ENCODE results near the gene TRPV3.

DNA sequence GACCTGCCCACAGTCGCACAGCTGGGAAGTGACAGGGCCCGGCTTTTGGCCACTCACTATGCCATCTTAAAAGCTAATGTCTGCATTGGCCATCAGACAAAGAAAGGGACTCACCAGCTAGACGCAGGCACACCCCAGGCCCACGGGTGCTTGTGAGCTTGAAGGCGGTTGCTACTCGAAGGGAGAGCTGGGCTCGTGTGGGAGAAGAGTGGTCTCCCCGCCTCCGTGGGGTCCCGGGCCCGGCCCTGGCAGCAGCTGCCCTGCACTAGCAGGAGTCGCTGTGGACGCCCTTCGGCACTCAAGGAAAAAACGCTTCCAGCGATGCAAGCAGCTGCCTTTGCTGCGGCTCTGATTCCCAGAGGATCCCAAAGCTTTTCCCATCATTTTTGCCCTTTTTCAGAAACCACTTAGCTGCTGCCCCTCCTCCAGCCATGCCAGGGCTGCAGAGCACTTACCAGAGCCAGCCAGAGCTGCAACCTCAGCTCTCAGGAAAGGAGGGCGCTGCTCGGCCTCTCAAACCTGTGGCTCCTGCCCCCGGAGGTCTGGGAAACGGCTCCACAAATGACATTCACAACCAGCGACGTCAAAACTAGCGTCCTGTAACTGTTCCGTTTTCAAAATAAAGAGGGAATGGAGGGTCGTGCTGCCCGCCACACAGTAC is 39.3 kb upstream of the TRPV3 start:
- TF ChIP-seq ZNF76 (CRISPR knock-in tag; IDR thresholded peaks at IDR 0.05; ENCODE audit: borderline replicate concordance) (no peak), CCAR2 (IDR thresholded peaks at IDR 0.05; ENCODE audit: low read depth, low read length) (no peak), ZC3H4 (CRISPR knock-in tag; IDR thresholded peaks at IDR 0.05; ENCODE audit: borderline replicate concordance) (no peak), CTCF (IDR thresholded peaks at IDR 0.05 in 2 of 3, conservative IDR thresholded peaks at IDR 0.05 in 1 of 3; ENCODE audit: insufficient read depth in 2 of 3, low read depth in 1 of 3, low read length in 3 of 3) (no peak), SIX5 (IDR thresholded peaks at IDR 0.05; ENCODE audit: borderline replicate concordance in 1 of 2, insufficient read depth in 1 of 2, low read depth in 1 of 2, low read length in 2 of 2) (no peak), SMARCE1 (IDR thresholded peaks at IDR 0.05) (no peak), POLR2G (IDR thresholded peaks at IDR 0.05; ENCODE audit: low read depth, low read length) (no peak), CHD4 (IDR thresholded peaks at IDR 0.05; ENCODE audit: insufficient read depth, insufficient replicate concordance, low read depth, low read length, poor library complexity, severe bottlenecking) (no peak), POLR2H (tag; IDR thresholded peaks at IDR 0.05; ENCODE audit: low read depth) (no peak), EP300 (IDR thresholded peaks at IDR 0.05; ENCODE audit: low read length) (no peak)
- TF ChIP-seq, protein P1, sequence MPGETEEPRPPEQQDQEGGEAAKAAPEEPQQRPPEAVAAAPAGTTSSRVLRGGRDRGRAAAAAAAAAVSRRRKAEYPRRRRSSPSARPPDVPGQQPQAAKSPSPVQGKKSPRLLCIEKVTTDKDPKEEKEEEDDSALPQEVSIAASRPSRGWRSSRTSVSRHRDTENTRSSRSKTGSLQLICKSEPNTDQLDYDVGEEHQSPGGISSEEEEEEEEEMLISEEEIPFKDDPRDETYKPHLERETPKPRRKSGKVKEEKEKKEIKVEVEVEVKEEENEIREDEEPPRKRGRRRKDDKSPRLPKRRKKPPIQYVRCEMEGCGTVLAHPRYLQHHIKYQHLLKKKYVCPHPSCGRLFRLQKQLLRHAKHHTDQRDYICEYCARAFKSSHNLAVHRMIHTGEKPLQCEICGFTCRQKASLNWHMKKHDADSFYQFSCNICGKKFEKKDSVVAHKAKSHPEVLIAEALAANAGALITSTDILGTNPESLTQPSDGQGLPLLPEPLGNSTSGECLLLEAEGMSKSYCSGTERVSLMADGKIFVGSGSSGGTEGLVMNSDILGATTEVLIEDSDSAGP (CRISPR knock-in tag; IDR thresholded peaks at IDR 0.05), result no peak
- TF ChIP-seq, protein P2, sequence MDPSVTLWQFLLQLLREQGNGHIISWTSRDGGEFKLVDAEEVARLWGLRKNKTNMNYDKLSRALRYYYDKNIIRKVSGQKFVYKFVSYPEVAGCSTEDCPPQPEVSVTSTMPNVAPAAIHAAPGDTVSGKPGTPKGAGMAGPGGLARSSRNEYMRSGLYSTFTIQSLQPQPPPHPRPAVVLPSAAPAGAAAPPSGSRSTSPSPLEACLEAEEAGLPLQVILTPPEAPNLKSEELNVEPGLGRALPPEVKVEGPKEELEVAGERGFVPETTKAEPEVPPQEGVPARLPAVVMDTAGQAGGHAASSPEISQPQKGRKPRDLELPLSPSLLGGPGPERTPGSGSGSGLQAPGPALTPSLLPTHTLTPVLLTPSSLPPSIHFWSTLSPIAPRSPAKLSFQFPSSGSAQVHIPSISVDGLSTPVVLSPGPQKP (CRISPR knock-in tag; IDR thresholded peaks at IDR 0.05), result no peak
- TF ChIP-seq, protein P3, sequence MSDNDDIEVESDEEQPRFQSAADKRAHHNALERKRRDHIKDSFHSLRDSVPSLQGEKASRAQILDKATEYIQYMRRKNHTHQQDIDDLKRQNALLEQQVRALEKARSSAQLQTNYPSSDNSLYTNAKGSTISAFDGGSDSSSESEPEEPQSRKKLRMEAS (CRISPR knock-in tag; IDR thresholded peaks at IDR 0.05), result no peak
